GM18858 (cell line): ENCODE data around the gene OSBPL5.
"Not testable (repeated sequence)": the region's sequence is repeated elsewhere in the genome, so short reads cannot be mapped to it uniquely, and the experiment has no call there.

Experiments
- ATAC-seq: cut with Tn5 transposase; IDR thresholded peaks from one replicate; pipeline ENCODE4 v1.9.1; 2021; ENCODE audit not compliant: unreplicated experiment

Gene OSBPL5

GRCh38 chr11:3183523-3183922, 18.4 kb upstream of the OSBPL5 start:
- ATAC-seq: no peak

- no peak for ATAC-seq
These were observed 17.3 kb upstream of the OSBPL5 start for GRCh38 chr11:3182462-3182852.

- ATAC-seq: no peak
These were observed 16.8 kb upstream of the OSBPL5 start for GRCh38 chr11:3181725-3182461.

GRCh38 chr11:3180869-3181268, 15.8 kb upstream of the OSBPL5 start:
- no peak for ATAC-seq

GRCh38 chr11:3178349-3178748, 13.2 kb upstream of the OSBPL5 start:
- no peak for ATAC-seq

DNA sequence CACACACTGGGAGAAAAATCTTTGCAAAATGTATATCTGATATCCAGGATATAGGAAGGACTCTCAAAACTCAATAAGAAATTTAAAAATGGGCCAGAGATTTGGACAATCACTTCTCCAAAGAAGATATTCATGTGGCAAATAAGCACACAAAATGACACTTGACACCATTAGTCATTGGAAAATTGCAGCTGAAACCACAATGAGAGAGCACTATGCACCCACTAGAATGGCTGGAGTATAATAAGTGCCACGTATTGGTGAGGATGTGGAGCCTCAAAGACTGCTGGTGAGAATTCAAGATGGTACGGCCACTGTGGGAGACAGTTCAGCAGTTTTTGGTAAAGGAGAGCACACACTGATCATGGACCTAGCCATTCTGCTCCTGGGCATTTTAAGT, 12.8 kb upstream of the OSBPL5 start:
- ATAC-seq: no peak

DNA sequence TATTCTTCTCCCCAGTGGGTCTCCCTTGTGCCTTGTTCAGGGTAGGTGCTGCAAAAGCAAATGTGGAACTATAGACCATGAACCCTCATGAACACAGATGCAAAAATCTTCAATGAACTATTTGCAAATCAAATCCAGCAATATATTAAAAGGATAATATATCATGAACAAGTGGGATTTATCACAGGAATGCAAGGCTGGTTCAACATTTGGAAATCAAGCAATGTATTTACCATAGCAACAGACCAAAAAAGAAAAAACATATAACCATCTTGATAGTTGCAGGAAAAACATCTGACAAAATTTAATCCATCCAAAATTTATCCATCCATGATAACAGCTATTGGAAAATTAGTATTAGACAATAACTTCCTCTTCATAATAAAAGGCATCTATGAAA, 11.4 kb upstream of the OSBPL5 start:
- ATAC-seq: no peak

DNA sequence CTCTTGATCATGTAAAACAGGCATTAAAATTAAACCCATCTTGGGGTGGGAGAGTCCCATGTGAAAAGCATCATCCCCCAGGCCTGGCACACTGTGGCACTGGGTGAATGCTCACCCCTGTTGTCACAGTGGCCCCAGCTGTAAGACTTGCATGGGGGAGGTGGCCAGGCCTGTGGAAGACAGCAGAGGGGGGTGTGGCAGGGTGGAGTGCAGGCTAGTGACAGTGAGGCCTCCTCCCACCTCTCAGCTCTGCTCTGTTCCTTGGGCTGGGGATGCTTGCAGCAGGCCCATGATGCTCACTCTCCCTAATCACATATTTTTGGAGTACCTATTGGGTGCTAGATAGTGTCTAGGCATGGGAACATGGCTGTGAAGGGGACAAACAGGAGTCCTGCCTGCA, 10.1 kb upstream of the OSBPL5 start:
- no peak for ATAC-seq

- ATAC-seq: no peak
These were observed 9.3 kb upstream of the OSBPL5 start for GRCh38 chr11:3174387-3174786.

DNA sequence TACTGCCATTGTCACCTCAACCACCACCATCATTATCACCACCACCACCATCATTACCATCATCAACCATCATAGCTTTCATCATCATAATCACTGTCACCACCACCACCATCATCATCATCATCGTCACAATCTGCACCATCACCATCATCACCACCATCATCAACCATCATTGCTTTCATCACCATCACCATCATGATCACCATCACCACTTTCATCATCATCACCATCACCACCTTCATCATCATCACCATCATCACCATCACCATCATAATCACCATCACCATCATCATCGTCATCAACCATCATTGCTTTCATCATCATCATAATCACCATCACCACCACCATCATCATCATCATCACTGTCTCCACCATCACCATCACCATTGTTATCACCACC, 8.7 kb upstream of the OSBPL5 start:
- ATAC-seq: no peak

GRCh38 chr11:3171931-3172560, 6.9 kb upstream of the OSBPL5 start:
- ATAC-seq: no peak

DNA sequence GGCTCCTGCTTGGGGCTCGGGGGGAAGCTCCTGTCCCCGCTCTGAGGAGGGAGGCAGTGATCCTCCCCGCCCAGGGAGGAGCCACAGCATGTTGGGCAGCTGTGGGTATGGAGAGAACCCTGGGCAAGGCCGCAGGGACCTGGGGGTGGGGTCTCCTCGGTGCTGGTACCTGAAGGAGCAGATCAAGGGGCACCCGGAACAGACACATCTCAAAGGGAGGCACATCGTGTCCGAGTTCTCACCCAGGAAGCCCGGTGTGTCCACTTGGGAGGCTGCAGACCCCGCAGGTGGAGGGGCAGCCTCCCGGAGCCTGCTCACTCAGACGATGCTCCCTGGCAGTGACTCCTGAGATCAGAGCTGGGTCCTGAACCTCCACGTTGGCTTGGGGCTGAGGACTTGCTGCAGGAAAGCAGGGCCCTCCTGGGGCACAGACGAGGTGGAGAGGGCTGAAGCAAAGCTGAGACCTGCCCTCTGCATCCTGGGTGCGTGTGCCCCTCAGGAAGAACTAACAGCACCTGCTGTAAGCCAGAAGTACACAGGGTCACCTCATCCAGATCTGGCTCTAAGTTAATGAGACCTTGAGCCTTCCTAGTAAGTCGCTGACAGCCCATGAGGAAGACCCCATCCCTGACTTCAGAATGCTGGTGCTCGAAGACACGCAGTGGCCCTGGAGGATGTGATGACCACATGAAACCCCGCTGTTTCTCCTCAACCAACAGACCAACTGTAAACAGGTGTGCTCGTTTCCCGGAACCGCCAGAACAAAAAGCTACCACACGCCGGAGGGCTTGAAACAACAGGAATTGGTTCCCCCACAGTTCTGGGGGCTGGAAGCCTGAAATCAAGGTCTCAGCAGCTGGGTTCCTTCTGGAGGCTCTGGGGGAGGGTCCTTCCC, 5.9 kb upstream of the OSBPL5 start:
- no peak for ATAC-seq

GRCh38 chr11:3170044-3170755, 5.1 kb upstream of the OSBPL5 start:
- no peak for ATAC-seq

DNA sequence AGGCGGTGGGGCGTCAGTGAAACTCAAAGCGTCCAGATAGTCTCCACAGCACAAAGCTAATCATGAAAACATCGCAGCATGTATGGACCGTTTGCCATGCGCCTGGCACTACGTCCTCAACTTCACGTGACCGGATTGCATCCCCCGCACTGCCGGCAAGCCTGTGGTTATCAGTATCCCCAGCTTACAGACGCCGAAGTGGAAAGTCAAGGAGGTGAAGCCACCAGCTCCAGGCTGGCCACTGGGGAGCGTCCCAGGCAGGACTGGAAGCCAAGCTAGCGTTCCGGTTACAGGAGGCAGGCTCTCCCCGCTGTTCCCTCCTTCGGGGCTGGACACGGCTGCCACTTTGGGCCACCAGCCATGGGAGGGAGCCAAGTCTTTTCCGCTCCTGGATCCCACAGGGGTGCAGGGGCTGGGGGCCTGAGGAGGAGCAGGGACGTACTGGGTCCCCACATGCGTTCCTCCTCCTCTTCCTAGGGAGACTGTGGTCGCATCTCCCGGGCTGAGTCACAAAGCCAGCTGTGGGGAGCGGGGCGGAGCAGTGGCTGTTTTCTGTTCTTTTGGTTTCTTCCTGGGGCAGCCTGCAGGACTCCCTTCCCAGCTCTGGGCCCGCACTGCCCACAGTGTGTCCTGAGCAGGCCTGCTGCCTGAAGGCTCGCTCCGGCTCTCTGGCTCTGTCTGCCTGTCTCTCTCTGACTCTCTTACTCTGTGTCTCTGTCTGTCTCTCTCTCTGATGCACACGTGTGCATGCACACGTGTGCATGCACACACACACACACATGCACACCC, 4.3 kb upstream of the OSBPL5 start:
- no peak for ATAC-seq

DNA sequence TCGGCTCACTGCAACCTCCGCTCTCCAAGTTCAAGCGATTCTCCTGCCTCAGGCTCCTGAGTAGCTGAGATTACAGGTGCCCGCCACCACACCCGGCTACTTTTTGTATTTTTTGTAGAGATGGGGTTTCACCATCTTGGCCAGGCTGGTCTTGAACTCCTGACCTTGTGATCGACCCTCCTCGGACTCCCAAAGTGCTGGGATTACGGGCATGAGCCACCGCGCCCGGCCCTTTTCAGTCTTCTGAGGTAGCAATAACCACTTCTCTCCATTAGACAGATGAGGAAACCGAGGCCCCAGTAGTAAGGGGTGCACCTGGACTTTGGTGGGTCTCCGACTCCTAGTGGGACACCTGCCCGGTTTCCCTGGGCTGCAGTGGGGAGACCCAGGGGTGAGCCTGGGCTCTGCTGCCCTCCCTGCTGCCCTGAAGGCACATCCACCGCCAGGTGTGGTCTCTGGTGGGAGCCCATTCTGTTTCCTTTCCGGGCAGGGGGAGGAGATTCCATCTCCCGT, 3.7 kb upstream of the OSBPL5 start:
- not testable (repeated sequence) for ATAC-seq

- no peak for ATAC-seq
These were observed 2.3 kb upstream of the OSBPL5 start for GRCh38 chr11:3167143-3168119.

GRCh38 chr11:3166268-3167142, 1.4 kb upstream of the OSBPL5 start:
- ATAC-seq: no peak

GRCh38 chr11:3165916-3166267, 782 bp upstream of the OSBPL5 start:
- ATAC-seq: no peak
